ENCODE measurements around the gene OLFM2.

DNA sequence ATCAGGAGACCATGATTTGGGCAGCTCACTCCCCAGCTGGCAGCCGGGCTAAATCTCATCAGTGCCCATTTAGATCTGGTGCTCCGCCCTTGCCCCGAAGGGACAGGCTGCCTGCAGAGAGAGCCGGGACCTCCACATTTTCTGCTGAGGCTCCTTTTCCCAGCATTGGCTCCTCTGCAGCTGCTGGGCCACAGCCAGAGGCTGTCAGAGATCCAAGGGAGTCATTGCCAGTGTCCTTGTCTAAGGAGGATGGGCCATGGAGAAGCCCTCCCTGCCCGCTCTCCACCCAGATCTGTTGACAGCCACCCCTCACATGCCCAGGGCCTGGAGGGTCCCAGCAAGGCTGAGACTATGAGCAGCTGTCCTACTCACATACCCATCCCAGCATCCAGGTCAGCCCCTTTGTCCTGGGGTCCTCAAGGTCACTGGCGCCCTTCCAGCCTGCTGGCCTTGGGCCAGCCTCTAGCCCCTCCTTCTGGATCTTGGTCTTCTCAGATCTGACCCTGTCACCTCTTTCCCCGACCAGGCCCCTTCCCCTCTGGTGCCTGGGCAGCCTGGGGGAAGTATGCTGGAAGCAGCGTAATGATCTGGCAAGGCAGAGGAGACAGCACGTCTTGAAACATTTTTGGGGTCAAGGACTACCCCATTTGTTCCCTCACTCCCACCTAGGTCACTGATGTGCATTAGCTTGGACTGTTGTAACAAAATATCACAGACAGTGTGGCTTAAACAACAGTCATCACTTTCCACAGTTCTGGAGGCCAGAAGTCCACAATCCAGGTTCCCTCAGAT, 93.3 kb downstream of the OLFM2 start:
- TF ChIP-seq, protein P1, sequence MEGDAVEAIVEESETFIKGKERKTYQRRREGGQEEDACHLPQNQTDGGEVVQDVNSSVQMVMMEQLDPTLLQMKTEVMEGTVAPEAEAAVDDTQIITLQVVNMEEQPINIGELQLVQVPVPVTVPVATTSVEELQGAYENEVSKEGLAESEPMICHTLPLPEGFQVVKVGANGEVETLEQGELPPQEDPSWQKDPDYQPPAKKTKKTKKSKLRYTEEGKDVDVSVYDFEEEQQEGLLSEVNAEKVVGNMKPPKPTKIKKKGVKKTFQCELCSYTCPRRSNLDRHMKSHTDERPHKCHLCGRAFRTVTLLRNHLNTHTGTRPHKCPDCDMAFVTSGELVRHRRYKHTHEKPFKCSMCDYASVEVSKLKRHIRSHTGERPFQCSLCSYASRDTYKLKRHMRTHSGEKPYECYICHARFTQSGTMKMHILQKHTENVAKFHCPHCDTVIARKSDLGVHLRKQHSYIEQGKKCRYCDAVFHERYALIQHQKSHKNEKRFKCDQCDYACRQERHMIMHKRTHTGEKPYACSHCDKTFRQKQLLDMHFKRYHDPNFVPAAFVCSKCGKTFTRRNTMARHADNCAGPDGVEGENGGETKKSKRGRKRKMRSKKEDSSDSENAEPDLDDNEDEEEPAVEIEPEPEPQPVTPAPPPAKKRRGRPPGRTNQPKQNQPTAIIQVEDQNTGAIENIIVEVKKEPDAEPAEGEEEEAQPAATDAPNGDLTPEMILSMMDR (IDR thresholded peaks at IDR 0.05): no peak
- TF ChIP-seq POLR2A (IDR thresholded peaks at IDR 0.05): no peak

Measured in suprapubic skin (tissue), 3 donors.